HepG2 (cell line): ENCODE results near the gene RNF126. TPM values are rescaled to one million over a fixed set of nuclear protein-coding genes. Genes with fewer than 3 reads are reported as not detected.

Experiments
- AHR ChIP-seq: IDR thresholded peaks from 2 replicates; pipeline ENCODE4 v1.6.1; 2018; ENCODE audit warnings: missing genetic modification reagents, missing compliant biosample characterization
- ARID3A ChIP-seq: IDR thresholded peaks from 2 replicates; pipeline ENCODE4 v1.6.1; 2012; ENCODE audit warnings: low read depth, low read length, improper control_type of control experiment
- ATF7-NPFF ChIP-seq: sonication (generic); formaldehyde crosslinking; IDR thresholded peaks from 2 replicates; pipeline ENCODE4 v1.8.1; 2023; ENCODE audit warnings: mild to moderate bottlenecking, low read depth, missing genetic modification reagents, moderate library complexity
- CBFB ChIP-seq: sonication (generic); formaldehyde crosslinking; IDR thresholded peaks from 2 replicates; pipeline ENCODE4 v1.4.0; 2020; ENCODE audit warnings: missing genetic modification reagents
- CREM ChIP-seq, 2 experiments: sonication (generic) in 1 of 2; formaldehyde crosslinking in 1 of 2; IDR thresholded peaks; 2 replicates each; pipeline versions ENCODE4 v1.4.0 to v1.6.1; 2016 to 2020; ENCODE audit warnings: antibody characterized with exemption in 1 of 2, mild to moderate bottlenecking in 1 of 2, missing genetic modification reagents in 1 of 2
- ELF1 ChIP-seq: sonication (generic); formaldehyde crosslinking; IDR thresholded peaks from 2 replicates; pipeline ENCODE4 v1.4.0; 2020; ENCODE audit warnings: missing genetic modification reagents
- EP300 ChIP-seq, 3 experiments: sonication (generic) in 1 of 3; formaldehyde crosslinking in 1 of 3; IDR thresholded peaks; 2 replicates each; pipeline versions ENCODE4 v1.5.1 to v1.6.1; 2011 to 2020; ENCODE audit warnings: low read depth in 2 of 3, low read length in 2 of 3, borderline replicate concordance in 1 of 3, improper control_type of control experiment in 1 of 3, mild to moderate bottlenecking in 1 of 3, missing genetic modification reagents in 1 of 3, moderate library complexity in 1 of 3
- FOXA3 ChIP-seq: IDR thresholded peaks from 2 replicates; pipeline ENCODE4 v1.6.1; 2016; ENCODE audit warnings: missing genetic modification reagents, missing compliant biosample characterization
- FOXP4 ChIP-seq: sonication (generic); formaldehyde crosslinking; IDR thresholded peaks from 2 replicates; pipeline ENCODE4 v1.4.0; 2020; ENCODE audit warnings: missing genetic modification reagents
- GTF2F1 ChIP-seq: fragments of 150-350 bp; IDR thresholded peaks from 2 replicates; pipeline ENCODE4 v1.6.1; 2014; ENCODE audit warnings: low read length
- HMGXB4 ChIP-seq, 2 experiments: sonication (generic) in 1 of 2; formaldehyde crosslinking in 1 of 2; IDR thresholded peaks; 2 replicates each; pipeline versions ENCODE4 v1.4.0 to v1.6.1; 2018 to 2020; ENCODE audit warnings: missing genetic modification reagents in 2 of 2, borderline replicate concordance in 1 of 2, low read depth in 1 of 2, mild to moderate bottlenecking in 1 of 2, missing biosample characterization in 1 of 2
- KLF12 ChIP-seq: sonication (generic); formaldehyde crosslinking; IDR thresholded peaks from 2 replicates; pipeline ENCODE4 v1.4.0; 2020; ENCODE audit warnings: missing genetic modification reagents, borderline replicate concordance
- MBNL3 ChIP-seq: fragments of 250-450 bp; sonication (Bioruptor Pico); conservative IDR thresholded peaks from 2 replicates; pipeline ENCODE4 v1.8.0; 2022; ENCODE audit warnings: mild to moderate bottlenecking, inconsistent platforms
- POLR2A ChIP-seq, 2 experiments: IDR thresholded peaks; 2 replicates each; pipeline ENCODE4 v1.6.1; 2011; ENCODE audit warnings: low read depth in 2 of 2, low read length in 2 of 2, mild to moderate bottlenecking in 1 of 2, moderate library complexity in 1 of 2; ENCODE audit not compliant: insufficient read depth in 1 of 2
- SRF ChIP-seq: IDR thresholded peaks from 2 replicates; pipeline ENCODE4 v1.6.1; 2011; ENCODE audit warnings: mild to moderate bottlenecking, low read depth, low read length, moderate library complexity
- ZFAT ChIP-seq: sonication (generic); formaldehyde crosslinking; conservative IDR thresholded peaks from 2 replicates; pipeline ENCODE4 v1.8.1; 2023; ENCODE audit warnings: missing genetic modification reagents, inconsistent platforms
- ZNF253 ChIP-seq: sonication (generic); formaldehyde crosslinking; IDR thresholded peaks from 2 replicates; pipeline ENCODE4 v1.8.0; 2022; ENCODE audit warnings: mild to moderate bottlenecking, missing genetic modification reagents, borderline replicate concordance
- ZNF263 ChIP-seq: sonication (generic); formaldehyde crosslinking; IDR thresholded peaks from 2 replicates; pipeline ENCODE4 v1.4.0; 2020; ENCODE audit warnings: missing genetic modification reagents
- ZNF687 ChIP-seq: sonication (generic); formaldehyde crosslinking; IDR thresholded peaks from 2 replicates; pipeline ENCODE4 v1.5.1; 2020; ENCODE audit warnings: mild to moderate bottlenecking, missing genetic modification reagents, moderate library complexity
- polyA plus RNA-seq, 8 experiments: library from polyadenylated mRNA; depleted of rRNA in 3 of 8; stranded (reverse) in 7 of 8; unstranded in 1 of 8; fragments of >200 nt; fragmentation: Illumina TruSeq in 4 of 8; extraction: Trizol in 4 of 8; gene quantifications; 2 replicates each; pipeline versions ENCODE4 v1.2.1 to v1.2.3, GENCODE V29; 2011 to 2016; ENCODE audit warnings: low read depth in 4 of 8, missing spikeins in 1 of 8, mixed read lengths in 1 of 8; ENCODE audit not compliant: insufficient read depth in 1 of 8
- total RNA-seq, 5 experiments: library from RNA; depleted of rRNA; stranded (reverse); fragments of >200 nt; fragmentation: Illumina TruSeq; extraction: Trizol; gene quantifications; 2 replicates each; pipeline ENCODE4 v1.2.3, GENCODE V29; 2016; ENCODE audit warnings: low read depth in 1 of 5

RNF126 gene
- total and polyA plus RNA-seq, 2 of the 13 experiments (the other 11 are each of a cell fraction or from before 2014, with no cell fraction given) = 23.2 to 34.0 TPM

GRCh38 chr19:670609-671075, 7.6 kb upstream of the RNF126 start (continued):
- TF ChIP-seq FOXP4 (no peak), POLR2A (IDR thresholded peaks at IDR 0.05; ENCODE audit: insufficient read depth in 1 of 2, low read depth in 2 of 2, low read length in 2 of 2) (no peak), AHR (CRISPR knock-in tag) (no peak), ZFAT (CRISPR knock-in tag) (no peak), GTF2F1 (no peak), MBNL3 (CRISPR knock-in tag) (no peak), HMGXB4 (CRISPR knock-in tag; IDR thresholded peaks at IDR 0.05; ENCODE audit: borderline replicate concordance in 1 of 2, low read depth in 1 of 2) (no peak), ATF7-NPFF (CRISPR knock-in tag) (no peak), KLF12 (CRISPR knock-in tag) (no peak), CREM (IDR thresholded peaks at IDR 0.05) (no peak), CREM (CRISPR knock-in tag; IDR thresholded peaks at IDR 0.05) (no peak), SRF (no peak), ELF1 (no peak), ZNF687 (CRISPR knock-in tag) (peak; percentile 49), ARID3A (no peak), CBFB (CRISPR knock-in tag) (no peak), ZNF253 (CRISPR knock-in tag) (no peak), EP300 (IDR thresholded peaks at IDR 0.05; ENCODE audit: low read depth in 2 of 2, low read length in 2 of 2) (no peak), EP300 (CRISPR knock-in tag; IDR thresholded peaks at IDR 0.05; ENCODE audit: borderline replicate concordance) (0 out of 2 replicates have a peak, but pooled peaks have one; percentile 11), ZNF263 (CRISPR knock-in tag) (no peak), FOXA3 (CRISPR knock-in tag) (no peak)
